GM12864 (cell line): ENCODE data around the gene POU3F1.

Source experiments
- DNase-seq: peaks from one replicate; pipeline ENCODE4 v3.0.0-alpha.2; 2011; ENCODE audit warnings: low read depth
- H3K4me3 ChIP-seq: 2 replicates; pipeline ENCODE4 v1.5.1; 2011; ENCODE audit warnings: mild to moderate bottlenecking, low read depth, low read length, control low read depth
- TF ChIP-seq, protein P1 (sequence below): IDR thresholded peaks from 2 replicates; pipeline ENCODE4 v1.5.1; 2011; ENCODE audit warnings: low read depth, mild to moderate bottlenecking, moderate library complexity, low read length, control low read depth, inconsistent platforms; ENCODE audit errors: missing control alignments

POU3F1 gene

DNA sequence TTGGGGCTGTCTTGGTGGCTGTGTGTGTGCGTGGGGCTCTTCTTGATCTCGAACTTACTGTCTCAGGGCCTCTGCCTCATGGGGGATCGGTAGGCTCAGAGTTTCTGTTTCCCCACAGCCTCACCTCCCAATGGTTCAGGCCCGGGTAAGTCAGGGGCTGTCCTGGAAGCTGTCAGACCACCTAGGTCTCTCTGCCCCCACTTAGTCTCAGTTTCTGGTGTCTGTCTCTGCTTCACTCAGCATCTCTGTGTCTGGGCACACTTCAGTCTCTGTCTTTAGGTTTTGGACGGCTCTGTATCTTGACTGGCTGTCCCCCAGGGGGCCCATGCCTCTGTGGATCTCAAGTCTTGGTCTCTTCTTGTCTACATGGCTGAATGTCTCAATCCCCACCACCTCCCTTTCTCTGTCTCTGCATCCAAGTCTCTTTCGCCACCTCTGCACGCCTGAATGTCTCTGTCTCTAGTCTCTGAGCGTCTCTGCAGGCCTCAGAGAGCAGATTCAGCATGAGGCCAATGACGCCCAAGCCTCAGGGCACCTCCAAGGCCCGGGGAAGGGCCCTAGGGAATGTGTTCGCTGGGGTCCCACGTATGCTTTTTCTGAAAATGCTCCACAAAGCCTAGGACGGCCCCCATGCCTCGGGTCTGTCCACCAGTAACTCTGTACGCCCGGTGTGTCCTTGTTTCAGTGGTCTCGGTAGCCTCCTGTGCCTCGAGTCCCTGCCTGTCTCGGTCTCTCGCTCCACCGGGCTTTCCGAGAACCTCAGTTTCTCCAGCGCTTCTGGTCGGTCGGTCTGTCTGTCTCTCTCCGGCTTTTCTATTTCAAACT, 42.1 kb downstream of the POU3F1 start:
- no peak for DNase-seq
- TF ChIP-seq, protein P1, sequence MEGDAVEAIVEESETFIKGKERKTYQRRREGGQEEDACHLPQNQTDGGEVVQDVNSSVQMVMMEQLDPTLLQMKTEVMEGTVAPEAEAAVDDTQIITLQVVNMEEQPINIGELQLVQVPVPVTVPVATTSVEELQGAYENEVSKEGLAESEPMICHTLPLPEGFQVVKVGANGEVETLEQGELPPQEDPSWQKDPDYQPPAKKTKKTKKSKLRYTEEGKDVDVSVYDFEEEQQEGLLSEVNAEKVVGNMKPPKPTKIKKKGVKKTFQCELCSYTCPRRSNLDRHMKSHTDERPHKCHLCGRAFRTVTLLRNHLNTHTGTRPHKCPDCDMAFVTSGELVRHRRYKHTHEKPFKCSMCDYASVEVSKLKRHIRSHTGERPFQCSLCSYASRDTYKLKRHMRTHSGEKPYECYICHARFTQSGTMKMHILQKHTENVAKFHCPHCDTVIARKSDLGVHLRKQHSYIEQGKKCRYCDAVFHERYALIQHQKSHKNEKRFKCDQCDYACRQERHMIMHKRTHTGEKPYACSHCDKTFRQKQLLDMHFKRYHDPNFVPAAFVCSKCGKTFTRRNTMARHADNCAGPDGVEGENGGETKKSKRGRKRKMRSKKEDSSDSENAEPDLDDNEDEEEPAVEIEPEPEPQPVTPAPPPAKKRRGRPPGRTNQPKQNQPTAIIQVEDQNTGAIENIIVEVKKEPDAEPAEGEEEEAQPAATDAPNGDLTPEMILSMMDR, result peak; percentile 7
- peak overlapping the region; percentile 66 for H3K4me3 ChIP-seq

DNA sequence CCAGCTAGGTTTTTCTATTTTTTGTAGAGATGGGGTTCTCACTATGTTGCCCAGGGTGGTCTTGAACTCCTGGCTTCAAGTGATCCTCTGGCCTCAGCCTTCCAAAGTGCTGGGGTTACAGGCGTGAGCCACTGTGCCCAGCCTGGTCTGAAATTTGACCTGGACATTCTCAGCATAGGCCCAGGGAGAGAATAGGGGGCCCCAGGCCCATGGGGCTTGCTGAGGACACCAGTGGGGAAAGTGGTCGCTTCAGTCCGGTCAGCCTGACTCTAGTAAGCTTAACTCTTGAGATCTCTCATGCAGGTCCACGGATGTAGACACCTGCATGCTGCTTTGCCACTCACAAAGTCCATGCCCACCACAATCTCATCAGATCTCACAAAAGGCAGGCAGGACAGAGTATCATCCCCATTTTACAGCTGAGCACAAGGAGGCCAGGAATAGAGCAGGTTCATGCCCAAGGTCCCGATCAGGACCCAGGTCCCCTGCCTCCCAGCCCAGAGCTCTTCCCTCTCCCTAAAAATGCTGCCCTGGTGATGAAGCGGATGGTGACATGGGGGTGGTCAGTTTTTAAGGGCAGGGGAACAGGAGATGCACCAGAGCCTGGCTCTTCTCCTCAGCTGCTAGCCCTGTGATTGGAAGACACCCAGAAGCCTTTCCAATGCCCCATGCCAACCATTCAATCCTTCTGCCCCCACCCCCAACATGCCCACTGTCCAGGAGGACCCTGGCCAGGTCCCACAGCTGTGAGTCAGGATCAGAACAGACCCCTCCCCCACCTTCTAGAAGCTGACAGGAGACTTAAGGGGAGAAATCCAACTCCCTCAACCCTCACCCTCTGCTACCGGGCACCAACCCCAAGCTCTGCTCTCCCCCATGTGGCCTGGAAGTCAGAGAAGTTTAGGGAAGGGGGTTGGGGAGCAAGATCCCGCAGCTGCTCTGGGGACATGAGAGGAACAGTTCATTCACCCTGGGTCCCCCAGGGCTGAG, 43.0 kb downstream of the POU3F1 start:
- TF ChIP-seq, protein P1, result no peak
- peak overlapping the region; percentile 66 for H3K4me3 ChIP-seq
- no peak for DNase-seq

DNA sequence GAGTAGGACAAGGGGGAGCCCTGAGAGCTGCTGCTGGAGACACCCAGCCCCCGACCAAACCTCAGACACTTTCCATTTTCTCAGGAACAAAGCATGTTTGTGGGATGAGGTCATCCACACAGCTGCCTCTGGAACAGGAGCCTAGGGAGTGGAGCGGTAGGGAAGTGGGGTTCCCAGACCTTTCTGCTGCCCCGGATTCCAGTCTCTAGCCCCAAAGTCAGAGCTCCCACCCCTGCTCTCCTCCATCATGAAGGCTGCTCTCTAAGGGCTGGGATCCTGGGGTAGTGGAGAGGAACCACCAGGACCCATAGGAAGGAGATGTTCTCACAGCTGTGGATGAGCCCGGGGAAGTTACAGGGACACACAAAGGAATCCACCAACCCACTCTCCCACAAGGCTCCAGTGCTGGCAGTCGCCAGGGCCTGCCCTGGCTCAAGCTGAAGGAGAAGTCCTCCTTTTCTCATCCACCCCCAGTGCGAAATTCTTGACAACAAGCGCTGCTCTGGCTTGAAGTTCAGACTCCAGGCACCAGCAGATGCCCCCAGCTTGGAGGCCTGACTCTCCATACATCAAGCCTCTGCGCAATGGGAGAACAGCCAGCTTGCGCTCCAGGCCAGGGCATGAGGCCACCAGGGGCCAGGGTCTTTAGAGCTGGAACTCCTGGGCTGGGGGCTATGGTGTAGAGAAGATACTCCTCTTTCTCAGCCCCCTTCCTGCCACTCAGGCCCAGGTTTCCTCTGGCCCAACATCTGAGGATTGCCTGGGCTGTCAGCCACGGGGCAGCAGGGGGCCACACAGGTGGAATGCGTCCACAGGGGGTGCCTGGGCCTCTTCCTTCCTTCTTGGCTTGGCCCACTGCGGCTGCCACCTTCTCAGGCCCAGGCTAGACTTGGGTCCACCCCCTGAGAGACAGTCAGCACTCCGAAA, 45.8 kb downstream of the POU3F1 start:
- no peak overlapping the region for H3K4me3 ChIP-seq
- no peak for DNase-seq
- TF ChIP-seq, protein P1, result no peak

DNA sequence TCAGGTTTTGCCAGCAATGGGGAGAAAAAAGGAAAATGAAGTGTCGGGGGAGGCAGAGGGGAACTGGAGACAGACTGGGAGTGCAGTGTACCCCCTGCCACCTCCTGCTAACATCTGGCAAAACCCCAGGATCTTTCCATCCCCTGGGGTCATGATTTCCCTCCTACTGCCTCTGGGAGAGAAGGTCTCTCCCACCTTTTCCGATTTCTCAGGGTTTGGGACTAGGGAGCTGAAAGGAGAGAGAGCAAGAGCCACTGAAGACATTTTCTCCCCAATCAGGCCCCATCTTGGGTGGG, 46.4 kb downstream of the POU3F1 start:
- DNase-seq, result no peak
- no peak overlapping the region for H3K4me3 ChIP-seq
- TF ChIP-seq, protein P1, result no peak

DNA sequence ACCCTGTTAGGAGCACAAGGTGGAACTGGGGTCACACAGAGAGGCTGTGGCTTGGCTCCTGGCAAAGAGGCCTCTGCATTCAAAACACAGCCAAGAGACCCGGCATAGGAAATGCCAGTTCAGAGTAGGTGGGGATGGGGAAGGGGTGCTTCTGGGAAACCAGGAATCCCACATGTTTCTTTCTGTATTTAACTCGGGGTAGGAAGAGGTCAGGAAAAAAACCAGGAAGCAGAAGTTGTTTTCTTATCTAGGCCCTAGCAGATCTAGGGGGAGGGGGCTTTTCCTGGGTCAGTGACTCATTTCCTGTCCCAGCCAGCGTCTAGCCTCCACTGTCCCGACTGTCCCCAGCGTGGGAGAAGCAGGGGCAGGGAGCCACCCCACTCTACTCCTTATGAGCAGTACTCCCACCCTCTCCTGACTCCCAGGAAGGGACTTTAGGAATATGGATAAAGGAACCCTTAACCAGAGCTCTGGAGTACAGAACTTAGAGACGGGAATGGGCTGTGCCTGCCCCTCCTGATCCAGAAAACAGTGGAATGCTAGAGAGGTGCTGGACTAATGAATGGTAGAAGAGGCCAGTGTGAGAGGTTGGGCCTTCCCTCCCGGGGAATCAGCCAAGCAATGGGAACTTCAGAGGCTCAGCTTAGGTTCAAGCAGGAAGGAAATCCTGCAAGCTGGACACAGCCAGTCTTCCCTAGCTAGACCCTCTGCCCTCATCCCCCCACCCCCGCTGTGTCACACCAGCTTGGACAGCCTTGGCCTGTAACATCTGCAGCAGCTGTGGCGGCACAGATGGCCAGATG, 47.0 kb downstream of the POU3F1 start:
- DNase-seq, result no peak

More for the DNA sequence above, 47.0 kb downstream of the POU3F1 start:
- H3K4me3 ChIP-seq, result no peak overlapping the region
- TF ChIP-seq, protein P1, result no peak
